HG03571 (cell line): ENCODE results near the gene ZNF141.
"Not testable (repeated sequence)": the region's sequence is repeated elsewhere in the genome, so short reads cannot be mapped to it uniquely, and the experiment has no call there.

Experiments used
- ATAC-seq: cut with Tn5 transposase; IDR thresholded peaks from one replicate; pipeline ENCODE4 v1.9.1; 2021; ENCODE audit not compliant: unreplicated experiment

Gene ZNF141

DNA sequence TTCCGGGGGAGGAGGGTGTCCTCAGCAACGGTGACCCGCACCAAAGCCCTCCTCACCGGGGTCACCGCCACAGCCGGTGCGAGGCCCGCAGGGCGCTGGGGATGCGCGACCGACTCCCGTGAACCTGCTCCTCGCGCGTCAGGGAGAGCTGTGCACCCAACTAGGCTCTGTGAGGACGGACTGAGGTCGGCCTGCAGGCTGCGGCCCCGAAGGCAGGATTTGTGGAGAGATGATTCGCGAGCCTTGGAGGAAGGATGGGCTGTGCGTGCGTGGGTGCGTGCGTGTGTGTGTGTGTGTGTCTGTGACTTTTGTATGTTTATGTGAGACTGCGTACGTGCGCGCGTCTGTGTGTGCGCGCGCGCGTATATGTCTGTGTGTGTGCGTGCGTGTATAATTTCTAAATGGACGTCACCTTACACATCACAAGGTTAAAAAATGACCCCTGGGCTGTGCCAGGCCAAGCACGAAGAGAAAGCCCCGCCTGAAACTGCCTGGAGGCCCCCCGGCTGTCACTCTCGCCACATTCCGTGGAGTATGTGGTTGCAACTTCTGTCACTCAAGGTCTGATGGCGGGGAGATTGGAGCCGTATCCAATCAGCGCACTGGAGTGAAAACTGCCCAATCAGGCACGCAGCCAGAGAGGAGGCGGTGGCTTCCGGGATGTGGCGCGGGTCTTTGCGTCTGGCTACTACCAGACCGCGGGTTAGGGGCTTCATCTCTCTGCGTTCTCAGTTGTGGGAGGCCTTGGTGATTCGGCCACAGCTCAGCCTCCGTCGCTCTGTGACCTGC, at the start of gene ZNF141:
Gene ZNF141 (plus strand): TSS at position 672 of the 789 bp plus-strand sequence. CDS start 170 bp downstream, outside the sequence.
- ATAC-seq = peak; percentile 92

DNA sequence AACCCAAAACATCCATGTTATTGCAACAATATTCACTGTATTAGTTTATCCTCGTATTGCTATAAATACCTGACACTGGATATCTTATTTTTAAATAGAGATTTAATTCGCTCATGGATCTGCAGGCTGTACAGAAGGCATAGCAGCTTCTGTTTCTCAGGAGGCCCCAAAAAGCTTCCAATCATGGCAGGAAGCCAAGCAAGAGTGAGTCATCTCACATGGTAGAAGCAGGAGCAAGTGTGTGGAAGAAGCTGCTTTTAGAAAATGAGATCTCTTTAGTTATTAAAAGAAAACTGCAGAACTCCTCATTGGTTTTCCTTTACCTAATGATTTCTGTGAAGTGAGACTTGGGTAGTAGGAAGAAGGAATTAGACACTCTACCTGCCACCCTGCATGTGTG, 48.7 kb upstream of the ZNF141 start:
- ATAC-seq = no peak

DNA sequence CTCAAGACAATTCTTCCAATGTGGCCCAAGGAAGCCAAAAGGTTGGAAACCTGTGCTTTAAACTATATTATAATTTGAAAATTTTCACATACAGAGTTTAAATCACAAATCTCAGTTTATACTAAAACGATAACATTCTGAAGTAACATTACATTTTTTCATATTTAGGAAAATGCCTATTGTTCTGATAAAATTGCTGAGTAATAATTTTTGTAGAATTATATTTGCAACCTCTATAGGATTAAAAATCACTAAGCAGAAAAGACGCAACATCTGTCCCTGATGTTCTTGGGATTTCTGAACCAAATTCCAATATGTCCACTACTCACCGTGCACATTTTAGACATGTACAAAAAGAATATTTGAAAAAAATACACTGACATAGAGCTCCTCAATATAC, 42.9 kb upstream of the ZNF141 start:
- no peak for ATAC-seq

DNA sequence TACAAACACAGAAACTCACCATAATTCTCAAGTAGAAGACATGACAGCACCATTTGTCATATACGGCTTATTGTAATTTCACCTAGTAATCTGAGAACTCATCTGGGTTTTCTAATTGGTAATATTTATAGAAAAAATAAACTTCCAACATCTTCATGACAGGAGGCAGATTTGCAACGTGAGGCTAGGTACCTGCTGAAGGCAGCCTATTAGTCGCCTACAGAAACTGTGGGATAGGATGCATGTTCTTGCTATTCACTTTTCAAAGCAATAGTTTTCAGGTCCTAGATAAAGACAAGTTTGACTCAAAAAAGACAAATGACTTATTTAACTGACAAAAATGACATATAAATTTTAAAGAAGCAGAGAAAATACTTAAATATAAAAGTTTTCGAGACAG, 35.2 kb upstream of the ZNF141 start:
- ATAC-seq = no peak

DNA sequence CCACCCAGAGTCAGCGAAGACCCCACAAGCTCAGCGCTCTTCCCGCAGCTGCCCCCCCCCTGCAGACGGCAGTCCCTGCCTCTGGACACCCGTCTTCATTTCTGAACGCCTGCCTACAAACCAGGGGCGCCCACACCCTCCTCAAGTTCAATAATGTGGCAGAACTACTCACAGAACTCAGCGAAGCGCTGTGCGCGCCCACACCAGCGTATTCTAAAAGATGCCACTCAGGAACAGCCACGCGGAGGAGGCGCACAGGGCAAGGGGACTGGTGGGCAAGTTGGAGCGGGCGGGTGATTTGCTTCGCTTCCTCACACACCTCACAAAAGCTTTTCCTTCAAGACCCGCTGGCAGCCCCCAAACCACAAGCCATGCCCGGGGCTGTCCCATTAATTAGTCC, 33.1 kb upstream of the ZNF141 start:
- not testable (repeated sequence) for ATAC-seq

DNA sequence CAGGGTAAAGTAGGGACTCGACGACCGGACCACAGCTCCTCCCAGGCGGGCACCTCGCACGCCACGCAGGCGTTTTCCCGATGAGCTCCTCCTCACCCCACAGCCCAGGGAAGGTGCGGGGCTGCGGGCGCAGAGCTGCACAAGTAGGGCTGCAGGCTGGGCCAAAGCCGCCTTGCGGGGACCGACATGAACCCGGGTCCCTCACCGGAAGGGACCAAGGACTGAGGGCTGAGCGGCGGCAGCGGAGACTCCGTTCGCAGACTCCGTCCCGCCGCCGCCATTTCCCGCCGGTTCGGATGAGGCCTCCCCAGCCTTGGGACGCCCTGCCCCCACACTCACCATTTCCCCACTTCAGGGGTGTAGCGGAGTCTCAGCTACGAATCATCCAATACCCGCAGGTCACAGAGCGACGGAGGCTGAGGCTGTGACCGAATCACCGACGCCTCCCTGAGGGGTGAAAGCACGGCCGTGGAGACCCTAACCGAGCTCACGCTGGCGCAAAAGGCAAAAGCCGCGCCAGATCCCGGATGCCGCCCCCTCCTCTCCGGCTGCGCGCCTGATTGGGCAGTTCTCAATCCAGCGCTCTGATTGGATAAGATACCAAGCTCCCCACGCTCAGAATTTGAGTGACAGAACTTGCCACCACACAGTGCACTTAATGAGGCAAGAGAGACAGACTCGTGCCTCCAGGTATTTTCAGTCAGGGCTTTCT, 32.5 kb upstream of the ZNF141 start, which contains the start of gene ZNF732:
Gene ZNF732 (minus strand): TSS at position 506 of the 712 bp plus-strand sequence. CDS start 164 bp downstream, at position 342.
- no peak for ATAC-seq

DNA sequence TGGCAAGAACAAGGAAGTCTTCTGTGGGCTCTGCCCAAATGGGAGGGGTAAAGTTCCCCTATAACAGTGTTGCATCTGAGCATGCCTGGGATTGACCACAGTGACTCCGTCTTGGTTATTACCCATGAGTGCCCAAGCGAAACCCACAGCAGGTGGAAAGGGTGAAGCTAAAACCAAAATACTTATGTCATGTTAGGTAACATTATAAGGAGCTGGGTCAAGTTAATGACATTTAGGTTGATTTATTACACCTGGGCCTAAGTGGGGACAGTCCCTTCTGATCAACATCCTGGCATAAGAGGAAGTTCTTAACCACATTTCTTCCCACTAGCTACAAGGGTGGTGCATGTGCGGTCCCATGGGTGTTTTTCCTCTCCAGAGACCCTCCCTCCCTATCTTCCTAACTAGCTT, 31.1 kb upstream of the ZNF141 start:
- ATAC-seq = no peak

DNA sequence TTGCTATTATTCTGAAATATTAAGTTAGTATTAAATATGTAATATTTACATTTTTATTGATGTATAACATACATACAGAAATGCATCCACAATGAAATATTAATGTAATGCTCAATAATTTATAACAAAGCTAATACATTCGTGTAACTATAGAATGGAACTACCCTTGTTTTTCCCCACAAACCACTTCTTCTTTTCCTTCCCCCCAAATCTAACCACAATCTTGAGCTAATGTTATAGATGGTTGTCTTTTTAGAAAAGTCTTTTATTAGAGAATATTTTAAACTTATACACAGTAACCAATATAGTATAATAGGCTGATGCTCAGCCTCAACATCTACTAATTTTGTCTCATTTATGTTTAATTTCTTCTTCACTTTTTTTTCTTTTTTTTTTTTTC, 27.8 kb upstream of the ZNF141 start:
- ATAC-seq = no peak

DNA sequence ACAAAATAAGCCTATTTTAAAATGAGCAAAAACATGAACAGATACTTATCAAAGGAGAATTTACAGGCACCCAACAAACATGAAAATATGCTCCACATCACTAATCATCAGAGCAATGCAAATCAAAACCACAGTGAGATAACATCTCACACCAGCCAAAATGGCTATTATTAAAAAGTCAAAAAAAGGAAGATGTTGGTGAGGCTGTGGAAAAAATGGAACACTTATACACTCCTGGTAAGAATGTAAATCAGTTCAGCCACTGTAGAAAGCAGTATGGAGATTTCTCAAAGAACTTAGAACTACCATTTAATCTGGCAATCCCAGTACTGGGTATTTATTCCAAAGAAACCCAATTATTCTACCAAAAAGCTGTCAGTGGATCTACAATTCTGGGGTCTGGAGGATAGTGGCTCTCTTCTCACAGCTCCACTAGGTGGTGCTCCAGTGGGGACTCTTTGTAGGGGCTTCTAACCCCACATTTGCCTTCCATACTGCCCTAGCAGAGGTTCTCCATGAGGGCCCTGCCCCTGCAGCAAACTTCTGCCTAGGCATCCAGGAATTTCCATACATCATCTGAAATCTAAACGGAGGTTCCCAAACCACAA, 23.2 kb upstream of the ZNF141 start:
- ATAC-seq = no peak

DNA sequence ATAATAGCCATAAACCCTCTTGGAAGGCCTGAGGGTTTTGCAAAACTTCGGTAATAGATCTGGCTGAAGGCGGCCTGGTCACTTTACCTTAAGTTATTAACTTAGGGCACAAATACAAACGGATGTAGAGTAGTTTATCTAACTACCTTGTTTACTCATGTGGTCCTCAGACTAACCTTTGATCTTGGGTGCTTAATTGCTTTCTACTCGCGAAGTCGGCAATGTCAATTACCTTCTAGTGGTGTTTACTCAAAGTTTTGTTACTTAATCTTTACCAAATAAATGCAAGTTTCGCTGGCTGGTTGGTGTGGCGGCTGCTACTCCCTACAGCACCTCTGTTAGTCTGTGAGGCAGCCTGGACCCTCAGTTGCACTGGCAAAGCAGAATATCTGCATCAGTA, 8.9 kb upstream of the ZNF141 start:
- no peak for ATAC-seq

DNA sequence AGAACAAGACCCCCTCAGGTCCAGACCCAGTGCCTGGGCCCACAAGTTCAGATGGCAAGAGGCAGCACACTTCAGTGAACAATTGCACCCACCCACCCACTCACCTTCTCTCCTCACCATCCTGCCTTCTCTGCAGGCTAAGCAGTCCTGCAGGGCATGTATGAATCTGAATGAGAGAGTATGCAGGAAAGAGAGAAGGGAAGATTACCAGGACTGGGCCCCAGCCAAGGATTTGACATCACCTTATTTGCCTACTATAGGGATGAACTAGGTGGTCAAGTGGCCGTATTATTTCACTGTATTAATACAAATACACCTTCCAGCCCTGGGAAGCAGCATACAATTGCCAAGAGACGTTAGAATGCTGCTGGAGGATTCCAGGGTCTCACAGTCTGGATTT, 2.1 kb upstream of the ZNF141 start:
- no peak for ATAC-seq

DNA sequence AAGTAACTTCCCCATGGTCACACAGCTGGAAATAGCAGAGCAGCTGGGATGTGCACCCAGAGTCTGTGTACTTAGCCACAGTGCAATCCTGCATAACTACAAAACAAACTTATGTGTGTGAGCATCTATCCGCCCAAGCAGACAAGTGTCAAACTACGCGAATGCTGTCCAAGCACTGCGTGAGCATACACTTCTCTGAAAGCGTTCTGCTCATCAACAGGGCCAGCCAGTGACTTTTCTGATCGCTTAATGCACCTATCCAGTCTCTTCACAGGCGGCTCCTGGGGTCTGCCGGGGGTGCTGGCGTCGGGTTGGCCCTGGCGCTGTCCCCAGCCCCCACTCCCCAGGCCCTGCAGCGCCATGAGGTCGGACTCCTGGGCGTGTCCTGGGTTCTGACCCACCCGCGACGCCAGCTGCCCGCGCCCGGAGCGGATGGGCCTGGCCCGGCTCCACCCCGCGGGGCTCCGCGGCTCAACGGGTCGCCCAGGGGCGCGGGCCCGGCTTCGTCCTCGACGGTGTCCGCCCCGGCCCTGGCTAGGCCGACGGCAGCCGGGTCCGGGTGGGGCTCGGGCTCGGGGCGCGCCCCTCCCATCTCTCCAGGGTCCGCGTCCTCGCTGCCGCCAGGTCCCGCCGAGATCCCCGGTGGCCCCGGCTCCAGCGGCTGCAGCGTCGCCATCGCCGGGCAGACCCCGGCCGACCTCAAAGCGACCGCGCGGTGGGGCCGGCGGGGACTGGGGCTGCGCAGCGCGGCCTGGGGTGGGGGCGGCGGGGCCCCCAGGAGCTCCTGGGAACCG, 1.3 kb upstream of the ZNF141 start:
- no peak for ATAC-seq

DNA sequence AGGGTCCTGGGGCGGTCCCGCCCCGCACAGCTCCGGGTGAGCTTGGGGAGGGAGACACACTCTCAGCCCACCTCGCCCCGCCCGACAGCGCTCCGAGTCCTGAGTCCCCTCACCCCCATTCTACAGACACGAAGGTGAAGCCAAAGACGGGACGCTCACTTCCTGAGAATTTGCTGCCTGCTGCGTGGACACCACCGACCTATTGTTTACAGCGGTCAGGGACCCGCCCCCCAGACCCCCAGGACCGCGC, 796 bp upstream of the ZNF141 start:
- no peak for ATAC-seq

DNA sequence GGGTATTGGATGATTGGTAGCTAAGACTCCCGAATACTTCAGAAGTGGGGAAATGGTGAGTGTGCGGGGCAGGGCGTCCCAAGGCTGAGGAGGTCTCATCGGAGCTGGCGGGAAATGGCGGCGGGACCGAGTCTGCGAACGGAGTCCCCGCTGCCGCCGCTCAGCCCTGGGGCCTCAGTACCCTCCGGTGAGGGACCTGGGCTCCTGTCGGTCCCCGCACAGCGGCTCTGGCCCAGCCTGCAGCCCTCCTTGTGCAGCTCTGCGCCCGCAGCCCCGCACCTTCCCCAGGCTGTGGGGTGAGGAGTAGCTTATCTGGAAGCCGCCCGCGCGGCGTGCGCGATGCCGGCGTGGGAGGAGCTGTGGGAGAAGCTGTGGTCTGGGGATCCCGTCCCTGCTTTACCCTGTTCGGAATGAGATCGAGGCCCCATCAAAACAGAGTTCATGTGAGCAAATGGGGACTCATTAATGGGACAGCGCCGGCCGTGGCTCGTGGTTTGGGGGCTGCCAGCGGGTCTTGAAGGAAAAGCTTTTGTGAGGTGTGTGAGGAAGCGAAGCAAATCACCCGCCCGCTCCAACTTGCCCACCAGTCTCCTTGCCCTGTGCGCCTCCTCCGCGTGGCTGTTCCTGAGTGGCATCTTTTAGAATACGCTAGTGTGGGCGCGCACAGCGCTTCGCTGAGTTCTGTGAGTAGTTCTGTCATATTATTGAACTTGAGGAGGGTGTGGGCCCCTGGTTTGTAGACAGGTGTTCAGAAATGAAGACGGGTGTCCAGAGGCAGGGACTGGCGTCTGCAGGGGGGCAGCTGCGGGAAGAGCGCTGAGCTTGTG, 531 bp downstream of the ZNF141 start:
- peak; percentile 28 for ATAC-seq

DNA sequence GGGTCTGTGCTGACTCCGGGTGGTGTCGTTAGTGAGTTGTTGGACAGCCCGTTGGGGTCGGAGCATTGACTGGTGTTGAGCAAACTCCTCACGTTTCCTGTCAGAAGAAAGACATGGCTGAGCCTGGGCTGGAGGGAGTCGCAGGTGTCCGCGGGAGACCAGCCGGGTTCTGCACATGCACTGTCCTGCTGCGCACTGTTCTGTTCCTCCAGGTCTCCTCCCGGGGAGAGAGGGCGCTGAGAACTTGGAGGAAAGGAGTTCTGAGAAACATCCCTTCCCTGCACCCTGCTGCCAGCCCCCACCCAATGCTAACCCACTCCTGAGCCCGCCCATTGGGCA, 1.1 kb downstream of the ZNF141 start:
- no peak for ATAC-seq

DNA sequence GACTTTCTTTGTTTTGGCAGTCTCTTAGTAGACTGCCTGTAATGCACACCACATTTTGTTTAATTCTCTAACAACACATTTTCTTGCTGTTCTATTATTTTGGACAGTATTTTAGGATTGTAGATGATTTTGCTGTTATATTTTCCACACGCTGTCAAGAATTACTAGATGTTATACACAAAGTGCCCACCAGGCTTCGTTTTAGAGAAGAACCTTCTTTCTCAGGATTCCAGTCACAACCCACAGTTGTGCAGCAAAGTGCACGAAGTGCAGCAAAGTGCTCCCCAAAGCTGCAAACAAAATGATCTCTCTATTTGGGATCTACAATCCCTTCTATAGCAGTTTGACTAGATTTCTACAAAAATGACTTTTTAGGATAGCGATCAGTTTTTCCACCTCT, 2.4 kb downstream of the ZNF141 start:
- no peak for ATAC-seq

DNA sequence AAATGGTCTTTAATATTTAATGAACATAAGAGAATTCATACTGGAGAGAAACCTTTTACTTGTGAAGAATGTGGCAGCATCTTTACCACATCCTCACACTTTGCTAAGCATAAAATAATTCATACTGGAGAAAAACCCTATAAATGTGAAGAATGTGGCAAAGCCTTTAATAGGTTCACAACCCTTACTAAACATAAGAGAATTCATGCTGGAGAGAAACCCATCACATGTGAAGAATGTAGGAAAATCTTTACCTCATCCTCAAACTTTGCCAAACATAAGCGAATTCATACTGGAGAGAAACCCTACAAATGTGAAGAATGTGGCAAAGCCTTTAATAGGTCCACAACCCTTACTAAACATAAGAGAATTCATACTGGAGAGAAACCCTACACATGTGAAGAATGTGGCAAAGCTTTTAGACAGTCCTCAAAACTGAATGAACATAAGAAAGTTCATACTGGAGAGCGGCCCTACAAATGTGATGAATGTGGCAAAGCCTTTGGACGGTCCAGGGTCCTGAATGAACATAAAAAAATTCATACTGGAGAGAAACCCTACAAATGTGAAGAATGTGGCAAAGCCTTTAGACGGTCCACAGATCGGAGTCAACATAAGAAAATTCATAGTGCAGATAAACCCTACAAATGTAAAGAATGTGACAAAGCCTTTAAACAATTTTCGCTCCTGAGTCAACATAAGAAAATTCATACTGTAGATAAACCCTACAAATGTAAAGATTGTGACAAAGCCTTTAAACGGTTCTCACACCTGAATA, 35.6 kb downstream of the ZNF141 start:
- no peak for ATAC-seq

DNA sequence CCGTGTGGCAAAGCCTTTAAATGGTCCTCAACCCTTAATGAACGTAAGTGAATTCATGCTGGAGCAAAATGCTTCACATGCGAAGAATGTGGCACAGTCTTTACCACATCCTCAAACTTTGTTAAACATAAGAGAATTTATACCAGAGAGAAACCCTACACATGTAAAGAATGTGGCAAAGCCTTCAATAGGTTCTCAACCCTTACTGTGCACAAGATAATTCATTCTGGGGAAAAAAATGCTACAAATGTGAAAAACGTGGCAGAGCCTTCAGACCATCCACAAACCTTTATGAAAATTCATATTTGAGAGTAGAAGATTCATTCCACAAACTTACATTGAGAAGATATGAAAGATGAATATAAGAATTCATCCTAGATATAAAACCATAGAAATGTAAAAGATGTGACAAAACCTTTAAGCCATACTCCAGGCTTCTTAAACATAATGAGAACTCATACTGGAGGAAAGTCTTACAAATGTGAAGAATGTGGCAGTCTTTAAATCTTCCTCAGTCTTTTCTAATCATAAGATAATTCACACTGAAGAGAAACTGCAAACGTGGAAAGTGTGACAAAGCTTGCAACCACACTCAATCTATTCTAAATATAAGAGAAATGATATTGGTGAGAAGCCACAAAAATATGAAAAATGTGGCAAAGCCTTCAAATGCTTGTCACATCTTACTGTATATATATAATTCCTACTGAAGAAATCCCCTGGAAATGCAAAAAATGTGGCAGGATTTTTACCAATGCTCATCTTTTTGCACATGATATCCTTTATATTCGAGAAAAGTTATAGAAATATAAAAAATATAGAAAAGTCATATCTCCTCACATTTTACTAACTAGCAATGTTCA, 36.9 kb downstream of the ZNF141 start:
- ATAC-seq = no peak
